Measurements from ENCODE around the gene SLC8A1.

Gene SLC8A1

DNA sequence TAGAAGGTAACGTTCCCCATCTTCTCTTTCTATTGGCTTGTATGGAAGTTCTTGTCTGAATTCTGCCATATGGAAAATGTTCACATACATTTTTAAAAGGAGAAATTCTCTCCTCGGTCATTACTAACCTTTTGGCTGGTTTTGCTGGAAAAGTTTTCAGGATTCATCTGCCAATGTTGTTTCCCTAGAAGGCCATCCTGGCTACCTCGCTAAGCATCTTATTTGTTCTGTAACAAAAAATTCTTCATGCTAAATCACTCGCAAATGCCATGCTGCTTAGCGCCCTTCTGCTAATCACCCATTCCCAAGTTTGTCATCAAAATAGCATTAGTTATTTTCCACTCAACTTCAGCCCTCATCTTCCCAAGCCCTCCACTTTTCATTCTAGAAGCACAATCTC, 262.0 kb downstream of the SLC8A1 start:
- DNase-seq (ENCODE audit: low spot score) = no peak

DNA sequence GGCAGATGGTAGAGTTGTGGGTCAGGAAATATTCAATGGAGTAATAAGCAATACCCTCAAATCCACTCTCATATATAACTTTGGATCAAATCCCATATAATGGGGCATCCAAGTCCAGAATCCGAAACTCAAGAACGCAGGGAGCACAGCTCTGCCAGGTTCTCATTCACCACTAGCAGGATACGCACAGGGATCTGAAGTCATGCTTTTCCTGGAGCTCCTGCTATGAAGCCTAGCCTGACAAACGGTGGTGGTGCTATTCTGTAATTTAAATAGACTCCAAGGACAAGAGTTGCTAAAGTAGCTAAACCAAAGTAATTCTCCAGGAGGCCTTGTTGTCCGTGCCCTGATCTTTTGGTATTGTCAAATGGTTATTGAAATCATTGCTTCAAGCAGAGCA, 264.8 kb downstream of the SLC8A1 start:
- DNase-seq (ENCODE audit: low spot score) = no peak

DNA sequence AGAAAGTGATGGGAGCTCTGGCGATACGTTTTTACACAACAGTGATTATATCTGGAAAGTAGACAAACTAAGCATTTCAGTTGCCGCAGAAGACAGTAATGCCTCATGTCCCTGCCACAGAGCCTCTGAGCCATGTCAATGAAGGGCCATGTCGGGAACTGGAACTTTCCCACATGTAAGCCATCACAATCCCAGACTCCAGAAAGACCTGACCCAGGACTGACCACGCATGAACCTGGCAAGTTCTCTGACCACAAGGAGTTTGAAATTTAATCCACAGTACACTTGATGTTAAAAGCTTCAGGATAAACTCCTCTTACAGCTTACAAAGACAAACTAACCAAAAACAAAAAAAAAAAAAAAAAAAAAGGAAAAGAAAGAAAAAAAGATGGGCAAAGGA, 267.3 kb downstream of the SLC8A1 start:
- no peak for DNase-seq (ENCODE audit: low spot score)

DNA sequence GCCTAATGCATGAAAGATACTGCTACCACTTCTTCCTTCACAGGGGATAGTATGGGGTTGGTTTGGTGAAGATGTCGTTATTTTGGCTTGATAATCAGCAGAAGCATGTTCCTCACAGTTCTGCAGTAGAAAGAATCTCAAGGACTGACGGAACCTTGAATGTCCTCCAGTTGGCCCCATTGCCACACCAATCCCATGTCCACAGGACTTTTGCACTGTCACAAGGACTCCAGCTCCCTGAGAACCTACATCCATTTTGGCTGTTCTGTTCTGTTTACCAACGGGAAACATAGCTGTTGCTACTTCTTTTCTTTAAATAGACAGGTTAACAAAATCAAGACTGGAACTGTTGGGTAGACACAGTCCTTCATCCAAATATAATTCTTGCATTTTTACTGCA, 270.0 kb downstream of the SLC8A1 start:
- no peak for DNase-seq (ENCODE audit: low spot score)

DNA sequence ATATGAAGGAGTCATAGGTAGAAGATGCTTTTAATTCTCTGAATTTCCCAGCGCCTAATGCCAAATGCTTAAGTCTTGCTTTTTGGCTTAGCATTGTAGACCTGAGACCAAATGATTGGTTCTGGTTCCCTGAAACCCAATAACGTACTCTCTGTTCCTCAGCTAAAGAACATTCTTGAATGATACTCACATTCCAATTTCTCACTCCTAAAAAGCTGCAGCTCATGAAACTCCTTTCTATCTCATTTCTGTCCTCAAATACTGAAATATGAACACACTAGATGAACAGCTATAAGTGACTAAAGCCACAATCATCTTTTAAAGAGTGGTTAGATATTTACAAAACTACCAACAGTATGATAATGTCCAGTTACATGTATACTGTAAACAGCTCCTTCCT, 272.1 kb downstream of the SLC8A1 start:
- DNase-seq (ENCODE audit: low spot score) = no peak

DNA sequence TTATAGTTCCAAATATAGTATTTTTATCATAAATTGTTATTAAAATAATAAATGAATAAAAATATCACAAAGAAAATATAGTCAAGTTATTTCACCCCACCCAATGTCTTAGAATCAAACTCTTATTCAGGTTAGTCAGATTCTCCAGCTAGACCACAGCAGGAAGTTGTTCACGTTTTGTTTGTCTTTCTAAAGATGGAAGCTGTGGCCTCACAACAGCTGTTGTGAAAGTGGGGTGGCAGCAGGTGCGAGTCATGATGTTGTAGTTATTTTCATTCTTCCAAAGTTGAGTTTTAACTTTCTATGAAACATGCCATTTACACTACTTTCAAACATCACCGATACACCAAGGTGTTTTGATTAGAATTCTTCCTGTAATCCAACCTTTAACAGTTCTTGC, 272.9 kb downstream of the SLC8A1 start:
- no peak for DNase-seq (ENCODE audit: low spot score)

DNA sequence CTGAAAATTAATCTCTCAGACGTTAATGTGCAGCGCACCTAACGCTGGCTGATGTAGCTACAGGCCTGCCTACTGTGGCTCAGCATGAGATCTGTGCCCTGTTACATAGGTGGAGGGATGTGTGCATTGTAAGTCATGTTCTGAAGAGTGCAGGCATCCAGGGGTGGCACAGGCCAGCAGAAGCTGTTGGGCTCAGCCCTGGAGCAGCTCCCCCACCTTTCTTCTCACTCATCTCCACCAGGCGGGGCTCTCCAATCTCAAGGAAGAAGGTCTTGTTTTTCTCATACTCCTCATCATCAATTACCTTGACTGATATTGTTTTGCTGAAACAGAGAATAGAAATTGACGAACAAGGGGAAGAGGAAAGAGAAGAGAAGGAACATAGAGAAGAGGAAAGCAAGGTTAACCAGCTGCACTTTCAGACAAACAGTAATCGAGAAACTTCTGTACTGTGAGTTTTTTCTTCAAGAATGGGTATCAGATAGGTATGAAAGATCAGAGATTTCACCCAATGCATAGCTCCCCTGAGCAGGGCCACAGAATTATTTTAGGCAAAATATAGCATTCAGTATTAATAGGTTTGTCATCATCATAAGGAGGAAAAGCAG, 273.6 kb downstream of the SLC8A1 start:
- no peak for DNase-seq (ENCODE audit: low spot score)

DNA sequence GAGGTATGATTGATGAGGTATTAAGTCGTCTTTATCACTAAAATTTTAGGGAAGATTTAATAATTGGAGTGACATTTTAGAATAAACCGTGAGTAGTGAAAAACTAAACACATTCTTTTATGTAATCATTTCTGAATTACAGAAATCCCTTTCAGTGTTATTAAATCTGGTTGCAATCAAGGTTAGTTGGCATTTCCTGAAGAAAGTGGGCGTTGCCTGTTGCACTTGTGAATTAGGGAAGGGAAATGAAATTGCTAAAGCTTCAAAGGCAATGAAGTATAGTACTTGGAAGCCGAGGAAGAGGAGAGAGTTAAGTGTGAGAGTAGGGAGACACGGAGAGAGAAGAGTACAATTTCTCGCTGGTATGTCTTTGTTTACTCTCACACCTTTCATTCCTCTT, 274.5 kb downstream of the SLC8A1 start:
- DNase-seq (ENCODE audit: low spot score) = no peak

DNA sequence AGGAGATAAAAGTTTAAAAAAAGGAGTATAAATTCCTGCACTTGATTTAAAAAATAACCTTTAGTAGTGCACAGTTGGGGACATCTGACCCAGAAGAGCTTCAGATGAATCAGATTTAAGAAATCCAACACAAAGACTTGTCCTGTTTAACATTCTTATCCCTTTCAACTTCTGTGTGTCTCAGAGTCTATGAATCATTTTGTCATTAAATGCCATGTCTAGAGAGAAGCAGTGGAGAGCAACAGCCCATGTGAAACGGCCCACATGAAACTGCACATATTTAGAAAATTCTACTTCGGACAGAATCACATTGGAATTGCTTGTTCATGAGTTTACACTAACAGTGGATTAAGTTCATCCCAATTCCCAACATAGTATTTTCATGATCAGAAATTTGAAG, 278.6 kb downstream of the SLC8A1 start:
- DNase-seq (ENCODE audit: low spot score) = no peak

DNA sequence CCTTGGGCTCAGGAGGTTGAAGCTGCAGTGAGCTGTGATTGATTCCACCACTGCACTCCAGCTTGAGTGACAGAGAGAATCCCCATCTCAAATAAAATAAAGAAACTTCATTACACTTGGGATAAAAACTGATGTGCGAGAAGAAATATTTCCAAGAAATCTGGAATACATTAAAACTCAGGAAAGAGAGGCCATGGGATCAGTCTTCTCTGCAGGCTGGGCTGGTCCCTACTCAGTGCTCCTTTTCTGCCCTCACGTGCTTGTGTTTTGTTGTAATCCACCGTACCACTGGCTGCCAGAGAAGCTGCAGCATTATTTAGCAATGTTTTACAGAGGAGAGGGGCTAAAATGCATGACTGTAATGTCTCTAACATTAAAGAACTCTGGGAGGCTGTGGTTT, 282.0 kb downstream of the SLC8A1 start:
- no peak for DNase-seq (ENCODE audit: low spot score)

DNA sequence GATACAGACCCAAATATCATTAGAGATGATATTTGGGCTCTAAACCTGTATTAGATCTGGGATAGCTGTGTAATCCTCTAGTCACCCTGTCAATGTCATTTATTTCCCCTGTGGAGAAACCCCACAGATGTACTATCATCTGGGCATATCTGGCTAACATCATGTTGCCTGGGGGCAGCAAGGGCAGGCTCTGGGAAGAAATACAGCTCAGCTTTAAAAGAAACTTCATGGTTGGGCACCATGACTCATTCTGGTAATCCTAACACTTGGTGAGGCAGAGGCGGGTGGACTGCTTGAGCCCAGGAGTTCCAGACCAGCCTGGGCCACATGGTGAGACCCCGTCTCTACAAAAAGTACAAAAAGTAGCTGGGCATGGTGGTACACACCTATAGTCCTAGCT, 282.5 kb downstream of the SLC8A1 start:
- no peak for DNase-seq (ENCODE audit: low spot score)

DNA sequence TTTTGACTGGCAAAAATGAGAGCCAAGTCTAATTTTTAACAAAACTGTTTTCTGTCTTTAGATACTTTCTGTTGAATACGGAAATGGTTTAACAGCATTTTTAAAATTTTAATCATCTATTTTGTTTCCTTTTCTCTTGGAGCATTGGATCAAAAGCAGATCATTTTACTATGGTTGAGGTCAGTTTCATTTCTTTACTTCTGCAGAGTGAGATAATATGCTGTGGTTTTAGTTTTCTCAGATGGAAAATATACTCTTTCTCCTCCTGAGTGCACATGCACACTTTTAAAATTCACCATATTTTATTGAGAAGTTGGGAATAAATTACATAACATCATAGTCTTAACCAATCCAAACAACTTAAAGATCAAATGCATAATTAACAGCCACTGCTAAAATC, 283.3 kb downstream of the SLC8A1 start:
- DNase-seq (ENCODE audit: low spot score) = no peak

DNA sequence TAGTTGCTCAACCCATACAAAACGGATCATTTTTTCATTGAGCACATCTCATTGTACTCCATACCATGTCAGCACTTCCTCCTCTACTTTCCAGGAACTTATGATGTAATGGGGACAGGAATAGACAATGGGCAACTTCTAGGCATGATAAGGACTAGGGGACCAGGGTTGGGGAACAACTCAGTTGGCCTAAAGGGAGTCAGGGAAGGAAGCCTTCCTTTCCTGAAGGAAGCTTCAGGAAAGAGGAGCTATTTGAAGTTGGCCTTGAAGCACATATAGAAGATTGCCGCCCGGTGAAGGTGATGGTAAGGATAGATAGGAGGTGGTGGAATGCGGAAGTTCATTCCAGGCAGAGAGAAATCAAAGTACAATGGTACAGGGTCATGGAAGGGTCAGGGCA, 283.9 kb downstream of the SLC8A1 start:
- DNase-seq (ENCODE audit: low spot score) = no peak

DNA sequence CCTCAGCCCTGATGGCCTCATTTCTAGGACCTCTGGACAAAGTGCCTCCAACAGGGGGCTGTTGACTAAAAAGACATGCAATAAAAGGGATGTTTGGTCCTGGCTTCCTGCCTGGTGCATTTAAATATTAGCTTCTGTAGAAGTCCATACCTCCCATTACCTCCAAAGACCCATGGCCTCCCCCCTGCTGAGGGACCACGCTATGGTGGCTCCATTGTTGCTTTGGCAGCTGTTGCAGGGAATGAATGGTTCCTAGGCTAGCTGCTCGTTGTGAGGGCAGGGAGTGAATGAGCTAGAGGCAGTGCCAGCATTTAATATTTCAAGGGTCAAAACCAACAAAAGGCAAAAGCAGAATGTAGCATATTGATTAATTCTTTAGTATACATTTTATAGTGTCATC, 285.9 kb downstream of the SLC8A1 start:
- no peak for DNase-seq (ENCODE audit: low spot score)

DNA sequence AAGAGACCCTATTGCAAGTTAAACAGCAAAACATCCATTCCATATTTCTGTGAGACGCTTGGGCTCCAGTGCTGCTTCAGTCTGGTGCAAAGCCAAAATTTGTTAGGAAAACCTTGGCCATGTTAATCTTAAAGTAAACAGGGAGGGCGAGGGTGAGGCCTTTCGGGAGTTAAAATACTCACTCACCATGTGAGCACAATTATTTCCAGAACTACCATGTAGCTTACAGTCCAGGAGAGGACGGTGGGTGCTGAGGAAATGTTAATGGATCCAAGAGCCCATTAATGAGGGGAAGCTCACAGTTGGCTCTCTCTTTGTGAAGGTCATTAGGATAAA, 286.4 kb downstream of the SLC8A1 start:
- DNase-seq (ENCODE audit: low spot score) = no peak

DNA sequence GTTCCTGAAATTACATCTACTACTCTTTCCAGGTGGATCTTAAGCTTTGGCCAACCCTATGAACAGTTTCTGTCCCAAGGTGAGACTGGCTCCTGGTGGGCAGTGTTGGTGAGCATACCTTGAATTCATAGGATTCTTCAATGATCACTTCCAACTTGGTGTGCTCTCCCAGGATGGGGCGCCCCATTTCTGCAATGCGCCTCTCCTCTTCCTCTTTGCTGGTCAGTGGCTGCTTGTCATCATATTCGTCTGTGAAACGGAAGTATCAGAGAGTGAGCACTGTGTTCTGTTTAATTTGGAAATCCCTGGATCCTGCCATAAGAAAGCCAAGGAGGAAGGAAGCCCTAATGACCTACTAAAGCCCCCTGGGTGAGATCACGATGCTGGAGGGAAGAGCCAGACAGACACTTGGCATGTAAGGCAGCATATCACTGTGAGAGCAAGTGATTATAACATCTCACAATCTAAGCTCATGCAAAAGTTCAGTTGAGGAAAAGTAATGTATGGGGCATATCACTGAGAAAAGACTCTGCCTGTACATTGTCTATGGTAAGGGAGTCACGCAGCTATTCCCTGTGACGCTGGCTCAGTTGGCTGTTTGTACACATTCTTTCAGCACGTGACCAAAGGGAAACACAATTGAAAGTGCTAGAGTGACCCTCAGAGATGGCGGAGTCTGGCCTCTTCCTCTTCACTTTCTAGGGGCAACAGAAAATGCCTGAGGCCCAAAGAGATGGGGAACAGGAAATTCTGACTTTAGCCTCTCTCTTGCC, 287.0 kb downstream of the SLC8A1 start:
- no peak for DNase-seq (ENCODE audit: low spot score)

DNA sequence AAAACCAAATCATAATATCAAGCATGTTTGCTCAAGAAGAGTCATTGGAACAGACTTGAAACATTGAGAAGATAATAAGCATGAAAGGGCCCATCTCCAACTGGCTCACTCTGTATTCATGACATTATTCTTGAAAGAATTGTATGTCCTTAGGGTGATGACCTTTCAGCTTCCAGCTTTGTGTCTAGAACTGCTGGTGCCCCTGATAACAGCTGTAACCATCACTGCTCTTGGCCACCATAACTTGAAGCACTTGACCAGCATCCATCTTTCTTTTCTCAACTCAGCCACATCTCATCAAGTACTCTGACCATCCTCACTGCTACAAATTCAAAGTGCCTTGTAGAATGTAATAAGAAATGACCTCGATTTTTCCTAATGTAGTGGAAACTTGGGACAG, 289.9 kb downstream of the SLC8A1 start:
- no peak for DNase-seq (ENCODE audit: low spot score)

DNA sequence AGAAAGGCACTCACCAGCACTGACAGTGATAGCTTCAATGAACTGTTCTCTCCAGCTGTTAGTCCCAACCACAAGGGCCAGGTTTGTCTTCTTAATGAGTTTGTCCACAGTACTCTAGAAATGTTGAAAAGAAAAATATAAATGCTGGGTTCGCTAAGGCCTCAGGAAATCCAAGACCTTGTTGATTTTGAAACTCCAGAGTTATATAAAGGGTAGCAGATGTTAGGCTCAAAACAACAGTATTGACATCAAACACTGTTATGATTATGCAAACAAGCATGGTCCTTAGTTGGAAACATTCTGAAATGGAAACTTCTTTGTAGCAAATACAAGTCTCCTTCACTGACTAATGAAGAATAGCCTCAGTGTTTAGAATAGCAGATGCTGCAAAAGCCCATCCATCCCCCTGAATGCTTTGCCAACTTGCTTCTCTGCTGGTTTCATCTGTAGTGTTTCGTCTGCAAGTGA, 291.1 kb downstream of the SLC8A1 start:
- no peak for DNase-seq (ENCODE audit: low spot score)

DNA sequence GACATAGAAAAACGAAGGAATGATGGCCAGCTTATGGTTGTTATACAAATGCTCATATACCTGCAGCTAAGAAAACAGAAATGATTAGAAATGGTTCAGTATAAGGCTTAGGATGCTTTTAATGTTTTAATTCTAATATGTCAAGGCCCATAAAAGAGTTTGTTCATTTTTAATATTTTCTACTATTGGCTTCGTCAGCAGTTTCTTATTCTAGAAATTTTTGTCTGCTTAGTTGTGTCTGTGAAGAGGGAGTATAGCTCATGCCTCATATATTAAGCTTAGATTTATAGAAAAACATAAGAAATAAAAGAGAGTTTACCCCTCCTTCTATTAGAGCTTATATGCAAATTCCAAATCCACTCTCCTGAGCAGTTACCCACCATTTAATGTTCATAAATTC, 292.6 kb downstream of the SLC8A1 start:
- DNase-seq (ENCODE audit: low spot score) = no peak

DNA sequence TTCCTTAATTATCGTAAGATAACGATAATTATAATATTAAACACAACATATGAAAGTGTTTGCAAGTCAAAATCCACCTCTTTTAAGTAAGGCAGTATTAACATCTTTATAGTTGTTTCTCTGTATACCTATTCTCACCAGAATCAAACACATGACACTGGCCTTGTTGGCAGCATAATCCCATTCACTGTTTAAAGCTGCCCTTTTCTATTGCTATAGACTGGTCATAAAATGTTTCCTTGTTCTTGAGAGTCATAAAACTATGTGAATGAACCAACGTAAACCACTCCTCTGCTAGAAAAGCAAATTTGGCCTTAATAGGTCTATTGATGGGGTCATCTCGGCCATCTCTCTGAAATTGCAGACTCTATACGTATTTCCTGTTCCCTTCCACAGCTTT, 293.1 kb downstream of the SLC8A1 start:
- no peak for DNase-seq (ENCODE audit: low spot score)

DNA sequence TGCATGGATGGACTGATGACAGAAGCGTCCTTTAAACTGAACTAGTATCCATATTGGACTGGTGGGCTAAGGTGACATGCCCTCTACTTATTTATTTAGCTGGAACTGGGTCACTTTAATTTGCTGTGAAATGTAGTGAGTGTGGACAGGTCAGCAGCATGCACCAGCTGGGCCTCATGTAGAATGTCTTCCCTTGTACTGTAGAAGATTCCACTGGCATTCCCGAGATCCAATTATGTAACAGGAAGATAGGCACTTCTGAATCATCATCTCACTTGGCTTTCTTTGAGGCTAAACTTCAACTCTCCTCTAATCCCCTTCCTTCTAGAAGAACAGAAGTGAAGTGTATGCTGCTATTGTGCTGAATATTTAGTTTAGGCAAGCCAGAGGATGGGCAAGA, 296.2 kb downstream of the SLC8A1 start:
- no peak for DNase-seq (ENCODE audit: low spot score)

DNA sequence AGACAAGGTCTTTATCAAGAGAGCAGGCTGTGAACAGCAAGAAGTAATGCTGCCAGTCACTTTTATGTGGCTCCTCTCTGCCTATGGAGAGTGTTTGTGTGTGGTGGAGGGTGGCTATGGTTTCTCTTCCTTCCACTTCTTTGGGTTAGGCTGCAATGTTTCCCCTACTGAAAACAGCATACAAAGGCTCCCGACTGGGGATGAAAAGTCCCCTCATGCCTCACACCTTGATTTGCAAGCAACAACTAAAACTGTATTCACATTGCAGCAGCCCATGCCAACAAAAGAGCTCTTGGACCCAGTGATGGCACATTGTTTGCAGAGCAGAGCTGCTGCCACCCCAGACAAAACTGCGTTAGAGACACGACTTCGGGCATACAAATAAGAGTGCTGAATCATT, 301.6 kb downstream of the SLC8A1 start:
- no peak for DNase-seq (ENCODE audit: low spot score)

DNA sequence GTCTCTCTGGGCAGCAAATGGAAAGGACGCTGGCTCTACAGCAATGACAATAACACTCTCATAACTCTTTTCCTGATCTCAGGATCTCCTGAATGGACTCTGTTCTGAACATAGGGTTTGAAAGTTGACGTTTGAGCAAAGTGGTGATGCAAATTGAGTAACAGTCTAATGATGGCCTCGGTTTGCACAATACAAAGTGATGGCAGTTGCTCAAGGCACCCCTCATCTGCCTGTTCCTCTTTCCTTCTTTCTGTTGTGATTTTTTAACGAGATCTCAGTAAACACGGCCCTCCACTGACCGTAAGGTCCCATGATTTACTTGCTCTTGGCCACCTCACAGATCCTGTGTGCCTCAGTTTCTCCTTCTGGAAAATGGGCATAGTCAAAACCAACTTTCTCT, 303.6 kb downstream of the SLC8A1 start:
- no peak for DNase-seq (ENCODE audit: low spot score)

DNA sequence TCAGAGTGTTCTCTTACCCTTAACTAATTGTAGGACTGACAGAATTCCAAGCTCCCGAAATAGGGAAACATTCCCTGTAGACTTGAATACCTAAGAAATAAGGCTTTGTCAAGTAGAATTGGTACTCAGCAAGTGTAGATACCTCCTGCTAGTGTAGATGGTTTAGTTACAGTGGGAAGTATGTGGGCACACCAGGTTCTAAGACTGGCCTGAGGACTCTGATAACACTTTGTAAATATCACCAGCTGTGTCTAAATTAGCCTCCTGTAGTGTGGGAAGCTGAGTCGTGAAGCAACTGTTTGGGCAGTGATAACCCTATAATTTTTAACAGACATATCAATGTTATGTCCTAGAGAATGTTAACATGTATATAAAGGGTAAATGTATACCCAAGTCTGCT, 304.5 kb downstream of the SLC8A1 start:
- no peak for DNase-seq (ENCODE audit: low spot score)
